GM18520 (cell line): ENCODE measurements around the gene HSD17B2.

Experiments used
- ATAC-seq: cut with Tn5 transposase; IDR thresholded peaks from one replicate; pipeline ENCODE4 v1.9.1; 2021; ENCODE audit not compliant: unreplicated experiment

The HSD17B2 gene

DNA sequence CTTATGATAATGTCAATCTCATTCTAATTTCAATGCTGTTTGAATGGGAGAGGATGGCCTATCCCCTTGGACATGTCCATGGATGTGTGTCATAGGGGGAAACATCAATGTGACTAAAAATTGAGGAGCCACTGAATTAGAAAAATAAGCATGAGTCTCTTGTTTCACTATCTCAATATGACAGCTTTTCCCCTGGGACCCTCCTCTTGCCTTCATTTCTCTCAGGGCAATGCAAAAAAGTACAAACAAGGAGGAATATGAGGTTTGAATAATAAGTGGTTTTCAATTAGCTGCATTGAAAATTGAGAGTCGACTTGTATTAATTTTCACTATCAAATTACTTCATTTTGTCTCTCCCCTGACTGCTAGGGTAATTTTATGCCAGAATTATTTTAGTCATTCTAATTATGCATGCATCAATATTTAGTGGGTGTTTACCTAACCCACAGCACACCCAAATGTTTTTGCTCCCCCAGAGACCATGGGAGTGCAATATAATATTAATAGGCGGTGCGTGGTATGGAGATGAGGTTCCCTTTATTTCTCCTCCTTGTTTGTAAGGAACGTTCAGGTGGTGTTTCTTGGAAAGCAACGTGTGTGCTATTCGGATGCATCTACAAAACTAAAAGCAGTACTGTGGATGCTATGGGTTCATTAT is 17.0 kb upstream of the HSD17B2 start:
- no peak for ATAC-seq

DNA sequence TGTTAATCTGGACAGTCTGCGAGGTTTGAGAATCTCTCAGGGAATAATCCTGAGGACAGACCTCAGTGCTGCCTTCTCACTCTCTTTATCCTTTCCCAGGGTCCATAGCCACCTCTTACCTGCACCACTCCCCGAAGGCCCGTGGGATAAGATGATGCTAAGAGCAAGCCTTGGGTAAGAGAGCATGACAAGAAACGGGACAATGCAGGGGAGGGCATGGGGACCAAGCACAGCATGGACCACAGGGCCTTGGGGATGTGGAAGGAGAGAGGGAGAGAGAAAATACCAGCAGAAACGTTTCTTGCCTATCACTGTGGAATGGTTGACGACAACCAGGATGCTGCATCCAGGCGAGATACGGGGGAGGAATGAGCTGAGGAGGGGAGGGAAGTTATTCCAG is 15.5 kb upstream of the HSD17B2 start:
- no peak for ATAC-seq

DNA sequence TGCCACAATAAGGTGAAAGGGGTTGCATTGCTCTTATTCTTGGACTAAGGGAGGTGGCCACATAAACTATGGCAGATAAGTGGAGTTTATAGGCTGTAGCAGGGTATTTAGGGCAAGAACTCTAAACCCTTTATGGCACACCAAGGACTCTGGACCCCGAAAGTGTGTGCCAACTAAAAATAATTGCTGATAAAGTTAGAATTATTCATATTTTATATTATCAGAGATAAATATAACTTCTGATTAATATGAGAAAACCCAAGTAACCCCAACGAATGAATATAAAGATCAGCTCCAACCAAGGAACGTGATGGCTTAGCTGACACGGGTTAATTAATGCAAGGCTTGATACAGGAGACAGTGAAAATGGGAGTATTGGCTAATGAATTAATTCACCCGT is 15.0 kb upstream of the HSD17B2 start:
- ATAC-seq: no peak

GRCh38 chr16:82023206-82023605 is 11.8 kb upstream of the HSD17B2 start:
- ATAC-seq: no peak

- ATAC-seq: no peak
Measured at GRCh38 chr16:82024316-82024715, 10.7 kb upstream of the HSD17B2 start.

- ATAC-seq: no peak
Measured at GRCh38 chr16:82024883-82025282, 10.2 kb upstream of the HSD17B2 start.

DNA sequence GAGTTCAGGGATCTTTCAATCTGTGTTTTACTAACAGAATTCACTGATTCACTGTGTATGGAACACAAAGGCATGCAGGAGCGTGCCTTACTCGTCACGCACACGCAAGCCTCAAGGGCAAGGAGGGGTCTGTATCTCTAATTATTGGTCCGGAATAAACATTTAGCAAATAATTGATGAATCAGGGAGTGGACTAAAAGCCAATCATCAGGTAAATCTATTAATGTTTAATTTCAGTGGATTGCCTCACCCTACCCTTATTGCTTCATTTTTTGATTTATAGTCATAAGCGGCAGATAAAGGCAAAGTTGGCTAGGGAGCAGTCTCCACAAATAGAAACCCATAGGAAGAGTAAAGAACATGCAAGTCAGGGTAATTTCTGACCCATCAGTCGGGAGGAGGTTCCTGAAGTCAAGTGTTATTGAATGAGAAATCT is 7.4 kb upstream of the HSD17B2 start:
- ATAC-seq: no peak

GRCh38 chr16:82031116-82032084 is 3.7 kb upstream of the HSD17B2 start:
- no peak for ATAC-seq

GRCh38 chr16:82033006-82033405 is 2.0 kb upstream of the HSD17B2 start:
- no peak for ATAC-seq

- ATAC-seq: no peak
Measured at GRCh38 chr16:82033683-82034300, 1.3 kb upstream of the HSD17B2 start.

GRCh38 chr16:82037251-82037650 is 2.2 kb downstream of the HSD17B2 start:
- ATAC-seq: no peak

DNA sequence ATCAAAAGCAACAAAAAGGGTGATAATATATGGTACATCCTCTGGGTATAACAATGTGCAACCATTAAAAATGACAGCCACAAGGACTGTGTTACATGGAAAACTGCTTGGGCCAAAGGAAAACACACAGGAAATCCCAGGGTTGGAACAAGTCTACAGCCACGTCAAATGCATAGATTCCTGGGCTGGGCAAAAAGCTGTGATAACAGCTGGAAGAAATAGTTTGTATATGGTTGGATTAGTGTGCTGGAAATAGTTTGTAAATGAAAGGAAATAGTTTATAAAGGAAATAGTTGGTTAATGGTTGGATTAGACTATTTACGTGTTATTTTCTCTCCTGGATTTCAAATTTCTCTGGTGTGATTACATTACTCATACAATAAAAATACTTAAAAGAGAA is 2.6 kb downstream of the HSD17B2 start:
- no peak for ATAC-seq

DNA sequence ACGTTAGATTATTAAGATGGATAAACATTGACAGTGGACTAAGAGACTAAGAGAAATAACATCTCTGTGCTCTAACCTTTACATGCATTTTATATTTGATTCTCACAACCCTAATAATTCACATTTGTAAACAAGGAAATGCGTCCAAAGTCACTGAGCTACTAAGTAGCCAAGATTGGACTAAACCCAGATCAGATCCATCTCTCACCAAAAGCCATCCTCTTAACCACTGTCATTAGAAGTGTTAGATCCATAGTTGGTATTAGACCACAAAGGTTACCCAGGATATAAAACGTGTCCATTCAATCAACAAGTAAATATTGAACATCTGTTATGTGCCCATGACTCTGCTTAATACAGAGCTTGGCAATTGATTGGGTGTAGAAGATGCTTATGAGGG is 5.2 kb downstream of the HSD17B2 start:
- no peak for ATAC-seq

- ATAC-seq: no peak
Measured at GRCh38 chr16:82041542-82041941, 6.5 kb downstream of the HSD17B2 start.

GRCh38 chr16:82042144-82042543 is 7.1 kb downstream of the HSD17B2 start:
- no peak for ATAC-seq

GRCh38 chr16:82042846-82043245 is 7.8 kb downstream of the HSD17B2 start:
- no peak for ATAC-seq

DNA sequence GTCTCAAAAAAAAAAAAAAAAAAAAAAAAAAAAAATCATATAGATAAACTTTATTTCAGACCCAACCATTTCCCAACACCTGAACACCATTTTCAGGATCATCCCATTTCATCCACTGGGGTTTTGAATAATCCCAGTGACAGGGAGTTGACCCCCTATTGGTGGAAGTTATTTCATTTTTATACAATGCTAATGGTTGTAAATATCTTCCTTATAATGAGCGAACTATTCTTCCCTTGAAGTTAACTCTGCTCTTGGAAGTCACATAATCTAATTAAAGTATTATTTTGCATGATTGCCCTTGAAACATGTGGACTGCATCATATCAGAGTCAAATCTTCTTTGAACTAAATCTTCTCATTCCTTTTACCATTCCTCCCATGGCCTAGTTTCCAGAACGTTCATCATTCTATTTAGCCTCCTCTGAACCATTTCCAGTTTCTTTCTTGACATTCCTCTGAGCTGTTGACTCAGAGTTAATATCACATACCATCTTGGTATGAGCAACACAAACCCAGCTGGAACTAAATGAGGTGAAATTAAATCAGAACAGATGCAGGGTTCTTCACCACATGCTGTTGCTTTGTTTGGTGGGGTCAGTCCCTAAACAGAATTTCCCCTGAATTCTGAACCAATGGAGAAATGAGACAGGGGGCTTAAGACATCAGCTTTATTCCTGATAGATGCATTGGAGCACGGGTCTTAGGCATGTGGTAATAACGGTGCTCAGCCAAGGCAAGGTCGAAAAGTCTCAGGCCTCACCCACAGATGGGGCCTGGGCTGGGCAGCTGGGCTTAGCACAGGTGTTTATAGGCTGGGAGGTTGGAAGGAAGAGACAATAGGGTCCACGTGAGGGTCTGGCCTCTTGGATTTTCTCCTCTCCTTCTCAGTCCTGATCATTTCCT is 8.9 kb downstream of the HSD17B2 start:
- ATAC-seq: no peak

- ATAC-seq: no peak
Measured at GRCh38 chr16:82044585-82044911, 9.5 kb downstream of the HSD17B2 start.

DNA sequence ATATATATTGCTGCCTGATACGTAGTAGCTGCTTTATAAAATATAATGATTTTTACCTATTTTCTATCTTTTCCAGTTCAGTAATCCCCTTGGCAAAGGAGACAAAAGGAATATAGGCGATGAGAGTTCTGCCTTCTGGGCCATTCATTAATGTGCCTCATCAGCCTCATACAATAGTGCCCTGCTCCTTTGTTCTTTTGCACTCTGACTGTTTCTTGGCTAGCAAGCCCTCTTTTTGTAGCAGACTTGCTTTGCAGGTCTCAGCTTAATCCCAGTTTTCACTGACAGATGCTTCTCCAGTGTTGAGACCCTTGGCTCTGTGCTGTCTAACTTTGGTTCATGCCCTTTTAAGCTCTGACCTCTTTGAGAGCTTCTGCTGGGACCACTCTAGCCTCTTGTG is 10.4 kb downstream of the HSD17B2 start:
- ATAC-seq: no peak

GRCh38 chr16:82046541-82046940 is 11.5 kb downstream of the HSD17B2 start:
- no peak for ATAC-seq

DNA sequence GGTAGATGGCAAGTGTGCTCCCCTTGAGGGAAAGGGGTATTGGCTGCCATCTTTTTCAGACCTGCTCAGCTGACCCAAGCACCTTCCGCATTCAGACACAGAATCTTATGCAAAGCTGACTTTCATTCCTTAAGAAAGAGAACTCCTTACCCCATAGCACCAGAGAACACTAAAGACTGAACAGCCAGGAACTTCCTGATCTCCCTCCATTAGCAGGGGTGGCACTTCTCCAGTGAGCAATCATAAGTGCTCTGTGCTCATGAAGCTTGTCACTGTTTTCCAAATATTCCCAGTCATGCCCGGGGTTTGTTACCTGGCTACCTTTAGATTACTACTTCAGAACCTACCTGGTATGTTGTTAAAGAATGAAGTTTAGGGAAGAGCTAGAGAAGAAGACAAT is 11.9 kb downstream of the HSD17B2 start:
- no peak for ATAC-seq
